ENCODE results near the gene ADH6.
"Not testable (repeated sequence)": the region's sequence is repeated elsewhere in the genome, so short reads cannot be mapped to it uniquely, and the experiment has no call there.

GRCh38 chr4:99227646-99228045 lies 8.6 kb upstream of the ADH6 start:
- TF ChIP-seq CTCF (conservative IDR thresholded peaks at IDR 0.05); ZFX (IDR thresholded peaks at IDR 0.05): not testable (repeated sequence)

Measured in C4-2B (cell line).